Activated CD4-positive, CD25-positive, alpha-beta regulatory T cell treated with anti-CD3 and anti-CD28 coated beads, Interleukin-2, amount 50 U/mL, for 24 hours (primary cell): ENCODE data around the gene CACNG3.
"Not testable (repeated sequence)": the region's sequence is repeated elsewhere in the genome, so short reads cannot be mapped to it uniquely, and the experiment has no call there.

Source experiments
- ATAC-seq, 2 donors: fragments of 150-1000 bp; cut with Tn5 transposase; one replicate each; pipeline ENCODE4 v1.10.0; 2021; ENCODE audit warnings: mild to moderate bottlenecking in 1 of 2, moderate library complexity in 1 of 2

The CACNG3 gene

DNA sequence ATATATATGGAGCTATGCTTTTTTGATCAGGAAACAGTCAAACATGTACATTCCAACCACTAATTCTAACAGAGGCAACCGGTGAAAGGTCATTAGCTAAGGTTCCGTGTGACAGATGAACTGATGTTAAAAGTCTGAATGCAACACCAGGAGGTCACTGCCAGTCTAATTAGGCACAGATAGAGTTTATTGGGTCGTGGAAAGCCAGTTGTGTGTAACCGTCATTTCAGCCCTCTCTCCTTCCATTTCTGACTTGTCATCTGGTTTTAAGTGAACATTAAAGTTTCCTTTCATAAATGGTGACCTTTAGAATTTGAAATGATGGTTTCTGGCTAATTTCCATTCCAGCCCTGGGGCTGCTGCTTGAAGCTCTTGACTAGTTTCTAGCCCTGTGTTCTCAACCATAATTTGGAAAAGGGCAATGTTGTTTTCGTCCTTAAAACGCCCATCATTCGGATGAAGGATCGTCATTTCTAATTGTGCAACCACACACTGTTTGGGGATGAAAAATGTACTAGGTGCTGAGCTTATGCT lies 23.9 kb downstream of the CACNG3 start:
- no peak for ATAC-seq

DNA sequence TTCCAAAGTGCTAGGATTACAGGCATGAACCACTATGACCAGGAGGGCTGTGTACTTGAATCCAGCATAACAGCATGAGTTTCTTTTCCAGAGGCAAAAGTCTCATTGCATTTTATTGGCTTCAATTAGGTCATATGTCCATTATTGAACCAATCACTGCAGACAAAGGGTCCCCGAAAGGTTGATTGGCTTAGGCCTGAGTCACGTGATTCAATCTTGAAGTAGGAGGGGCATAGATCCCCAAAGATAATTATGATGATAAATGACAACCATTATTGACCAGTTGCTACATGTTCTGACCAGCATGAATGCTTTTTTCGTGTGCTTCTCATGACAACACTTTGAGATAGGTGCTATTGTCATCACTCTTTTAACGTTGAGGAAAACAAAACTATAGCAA lies 25.3 kb downstream of the CACNG3 start:
- no peak for ATAC-seq

DNA sequence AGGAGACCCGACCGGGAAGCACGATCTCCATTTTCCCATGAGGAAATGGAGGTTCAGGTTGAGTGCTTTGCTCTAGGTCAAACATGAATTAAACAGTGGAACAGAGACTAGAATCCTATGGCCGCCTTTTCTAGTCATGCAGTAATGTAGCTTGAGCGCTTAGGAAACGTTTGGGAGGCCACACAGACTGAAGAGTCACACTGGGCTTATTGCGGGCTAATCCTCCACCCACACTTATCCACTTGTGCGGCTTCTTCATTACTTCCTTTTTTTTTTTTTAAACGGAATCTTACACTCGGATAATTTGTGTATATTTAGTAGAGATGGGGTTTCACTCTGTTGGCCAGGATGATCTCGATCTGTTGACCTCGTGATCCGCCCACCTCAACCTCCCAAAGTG lies 26.0 kb downstream of the CACNG3 start:
- ATAC-seq, result no peak

DNA sequence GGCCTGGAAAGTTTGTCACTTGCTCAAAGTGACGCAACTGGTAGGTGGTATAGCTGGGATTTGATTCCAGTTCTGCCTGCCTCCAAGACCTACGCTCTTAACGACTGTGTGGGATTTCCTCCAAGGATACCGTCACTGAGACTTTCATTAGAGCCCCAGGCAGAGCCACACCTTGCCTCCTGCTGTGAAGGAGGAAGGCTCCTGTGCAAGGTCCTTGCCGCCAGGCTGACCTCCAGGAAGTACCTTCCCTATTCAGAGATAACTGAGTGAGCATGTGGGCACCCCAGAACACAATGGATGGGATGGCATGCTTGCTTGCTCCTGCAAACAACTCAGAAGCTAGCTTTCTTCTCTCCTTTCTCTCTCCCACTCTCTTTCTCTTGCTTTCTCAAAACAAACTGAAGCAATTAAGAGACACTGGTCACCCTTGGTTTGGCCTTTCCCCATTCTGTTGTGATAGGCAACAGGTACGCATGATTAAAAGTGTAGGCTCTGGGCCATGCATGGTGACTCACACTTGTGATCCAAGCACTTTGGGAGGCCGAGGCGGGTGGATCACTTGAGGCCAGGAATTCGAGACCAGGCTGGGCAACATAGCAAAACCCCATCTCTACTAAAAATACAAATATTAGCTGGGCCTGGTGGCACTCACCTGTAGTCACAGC lies 30.7 kb downstream of the CACNG3 start:
- no peak for ATAC-seq

DNA sequence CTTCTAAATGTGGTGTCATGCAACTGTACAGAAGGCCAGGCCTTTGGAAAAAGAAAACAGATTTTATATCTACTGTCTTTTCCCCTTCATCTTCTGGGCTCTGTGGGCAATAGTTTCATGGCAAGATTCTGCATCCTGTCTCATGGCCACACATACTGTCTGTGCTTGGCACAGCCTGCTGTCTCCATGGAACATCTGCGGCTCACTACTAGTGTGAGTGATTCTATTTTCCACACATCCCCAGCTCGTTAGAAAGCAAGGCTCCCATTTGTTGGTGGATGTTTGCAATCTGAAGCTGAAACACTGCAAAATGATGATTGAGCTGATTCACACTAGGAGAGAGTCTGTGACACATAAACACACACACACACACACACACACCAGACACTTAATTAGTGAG lies 32.4 kb downstream of the CACNG3 start:
- no peak for ATAC-seq

DNA sequence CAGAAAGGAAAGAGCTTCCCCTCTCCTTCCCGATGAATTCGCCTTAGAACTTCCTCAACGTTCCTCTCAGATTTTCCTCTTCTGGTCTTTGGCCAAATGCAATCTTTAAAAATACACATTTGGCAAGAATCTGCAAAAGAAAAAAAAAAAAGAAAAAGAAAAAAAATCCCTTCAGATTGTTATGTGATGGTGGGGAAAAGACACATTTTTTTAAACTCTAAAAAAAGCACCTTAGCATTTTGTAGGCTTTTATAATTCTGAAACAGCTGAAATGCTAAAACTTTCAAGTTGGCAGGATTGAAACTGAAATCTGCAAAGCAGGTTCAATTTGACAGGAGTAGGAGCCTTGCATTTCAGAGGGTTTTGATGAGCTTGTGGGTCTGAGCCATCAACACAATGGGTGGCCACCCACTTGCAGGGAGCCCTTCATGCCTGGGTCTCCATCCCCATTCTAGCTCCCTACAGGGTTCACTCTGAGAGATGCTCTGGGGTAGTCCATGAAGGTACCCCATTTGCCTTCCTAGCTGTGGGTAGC lies 33.1 kb downstream of the CACNG3 start:
- no peak for ATAC-seq

DNA sequence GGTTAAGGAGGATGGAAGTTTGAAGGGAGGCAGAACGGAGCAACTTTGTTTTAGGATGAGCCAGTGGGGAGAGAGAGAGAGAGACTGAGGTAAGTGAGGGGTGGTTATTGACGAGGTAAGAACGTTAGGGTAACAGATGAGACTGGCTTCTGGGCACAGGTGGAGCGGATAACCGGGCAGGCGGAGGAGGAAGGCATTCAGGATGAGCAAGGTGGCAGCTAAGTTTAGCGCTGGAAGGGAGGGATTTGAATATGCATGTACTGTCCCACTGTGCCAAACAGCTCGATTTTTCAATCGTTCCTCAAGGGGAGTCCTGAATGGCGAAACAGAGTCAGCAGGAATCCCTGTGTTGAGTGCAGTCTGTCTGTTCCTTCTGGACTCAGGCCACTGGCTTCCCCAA lies 35.8 kb downstream of the CACNG3 start:
- ATAC-seq, result no peak

DNA sequence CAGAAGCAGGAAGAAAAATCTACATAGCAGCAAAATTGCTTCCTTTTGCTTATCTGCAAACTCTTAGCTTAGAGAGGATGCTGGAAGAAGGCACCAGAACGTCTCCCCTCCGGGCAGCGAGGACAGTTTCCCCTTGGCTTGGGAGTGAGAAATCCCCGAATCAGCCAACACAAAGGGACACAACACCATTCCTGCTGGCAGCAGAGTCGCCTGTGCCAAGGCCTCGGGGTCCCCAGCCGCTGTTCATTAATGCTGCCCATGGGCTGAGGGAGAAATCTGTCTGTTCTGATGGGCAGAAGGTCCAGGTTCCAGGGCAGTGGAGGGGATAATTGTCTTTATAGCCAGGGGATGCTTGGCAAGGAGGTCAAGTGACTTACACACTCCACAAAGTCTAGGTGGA lies 38.0 kb downstream of the CACNG3 start:
- no peak for ATAC-seq

DNA sequence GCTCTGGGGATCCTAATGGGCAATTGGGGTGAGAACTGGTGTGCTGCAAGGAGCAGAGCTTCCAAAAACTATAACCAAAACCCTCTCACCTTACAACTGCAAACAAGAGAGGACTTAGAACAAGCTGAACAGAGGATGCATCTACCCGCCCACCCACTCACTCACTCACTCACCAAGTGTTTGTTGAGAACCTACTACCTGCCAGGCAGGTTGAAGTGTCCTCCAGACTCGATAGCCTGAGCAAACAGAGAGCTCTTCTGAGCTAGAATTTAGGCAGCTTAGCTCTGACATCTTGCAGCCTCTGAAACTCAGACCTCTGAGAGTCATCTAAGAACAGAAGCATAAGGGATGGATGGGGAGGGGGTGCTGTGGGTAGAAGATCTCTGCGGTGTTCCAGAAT lies 41.2 kb downstream of the CACNG3 start:
- no peak for ATAC-seq

DNA sequence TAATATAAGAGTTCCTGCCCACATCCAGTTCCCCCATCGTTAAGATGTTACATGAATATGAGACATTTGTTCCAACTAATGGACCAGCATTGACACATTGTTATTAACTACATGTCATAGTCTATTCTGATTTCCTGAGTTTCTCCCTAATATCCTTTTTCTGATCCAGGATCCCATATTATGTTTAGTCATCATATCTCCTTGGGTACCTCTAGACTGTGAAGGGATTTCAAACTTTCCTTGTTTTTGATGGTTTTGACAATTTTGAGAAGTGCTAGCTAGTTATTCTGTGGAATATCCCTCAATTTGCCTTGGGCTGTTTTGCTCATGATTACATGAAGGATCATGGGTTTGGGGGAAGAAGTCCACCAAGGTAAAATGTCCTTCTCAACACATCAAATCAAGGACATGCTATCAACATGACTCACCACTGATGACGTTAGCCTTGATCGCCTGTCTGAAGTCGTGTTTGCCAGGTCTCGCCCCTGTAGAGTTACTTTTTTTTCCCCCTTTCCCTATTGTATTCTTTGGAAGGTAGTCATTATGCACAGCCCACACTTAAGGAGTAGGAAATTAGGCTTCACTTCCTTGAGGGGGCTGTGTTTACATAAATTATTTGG lies 42.5 kb downstream of the CACNG3 start:
- no peak for ATAC-seq

DNA sequence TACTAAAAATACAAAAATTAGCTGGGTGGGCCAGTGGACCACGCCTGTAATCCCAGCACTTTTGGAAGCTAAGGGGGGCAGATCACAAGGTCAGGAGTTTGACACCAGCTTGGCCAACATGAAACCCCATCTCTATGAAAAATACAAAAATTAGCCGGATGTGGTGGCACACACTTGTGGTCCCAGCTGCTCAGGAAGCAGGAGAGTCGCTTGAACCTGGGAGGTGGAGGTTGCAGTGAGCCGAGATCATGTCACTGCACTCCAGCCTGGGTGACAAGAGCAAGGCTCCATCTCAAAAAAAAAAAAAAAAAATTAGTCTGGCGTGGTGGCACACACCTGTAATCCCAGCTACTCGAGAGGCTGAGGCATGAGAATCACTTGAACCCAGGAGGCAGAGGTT lies 44.6 kb downstream of the CACNG3 start:
- not testable (repeated sequence) for ATAC-seq

DNA sequence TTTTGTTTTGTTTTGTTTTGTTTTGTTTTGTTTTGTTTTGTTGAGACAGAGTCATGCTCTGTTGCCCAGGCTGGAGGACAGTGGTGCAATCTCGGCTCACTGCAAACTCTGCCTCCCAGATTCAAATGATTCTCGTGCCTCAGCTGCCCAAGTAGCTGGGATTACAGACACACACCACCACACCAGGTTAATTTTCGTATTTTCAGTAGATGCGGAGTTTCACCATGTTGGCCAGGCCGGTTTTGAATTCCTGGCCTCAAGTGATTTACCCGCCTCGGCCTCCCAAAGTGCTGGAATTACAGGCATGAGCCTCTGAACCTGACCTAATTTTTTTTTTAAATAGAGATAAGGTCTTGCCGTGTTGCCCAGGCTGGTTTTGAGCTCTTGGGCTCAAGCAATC lies 46.5 kb downstream of the CACNG3 start:
- ATAC-seq, result no peak

DNA sequence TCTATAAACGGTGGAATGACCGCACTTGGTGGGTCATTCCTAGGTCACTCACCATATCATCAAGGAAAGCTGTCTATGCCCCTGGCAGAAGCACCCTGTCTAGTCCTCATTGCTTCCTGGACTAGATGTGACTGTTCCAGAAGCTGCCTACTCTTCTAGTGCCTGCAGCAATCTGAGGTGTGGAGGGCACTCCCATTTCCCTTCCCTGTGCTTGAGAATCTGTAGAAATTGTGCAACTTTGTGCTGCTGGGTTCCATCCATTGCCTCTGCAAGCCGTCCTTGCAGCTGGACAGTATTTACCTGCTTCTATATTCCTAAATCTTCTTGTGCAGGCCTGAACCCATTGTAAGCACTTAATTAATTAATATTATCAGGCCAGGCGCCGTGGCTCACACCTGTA lies 52.1 kb downstream of the CACNG3 start:
- no peak for ATAC-seq

DNA sequence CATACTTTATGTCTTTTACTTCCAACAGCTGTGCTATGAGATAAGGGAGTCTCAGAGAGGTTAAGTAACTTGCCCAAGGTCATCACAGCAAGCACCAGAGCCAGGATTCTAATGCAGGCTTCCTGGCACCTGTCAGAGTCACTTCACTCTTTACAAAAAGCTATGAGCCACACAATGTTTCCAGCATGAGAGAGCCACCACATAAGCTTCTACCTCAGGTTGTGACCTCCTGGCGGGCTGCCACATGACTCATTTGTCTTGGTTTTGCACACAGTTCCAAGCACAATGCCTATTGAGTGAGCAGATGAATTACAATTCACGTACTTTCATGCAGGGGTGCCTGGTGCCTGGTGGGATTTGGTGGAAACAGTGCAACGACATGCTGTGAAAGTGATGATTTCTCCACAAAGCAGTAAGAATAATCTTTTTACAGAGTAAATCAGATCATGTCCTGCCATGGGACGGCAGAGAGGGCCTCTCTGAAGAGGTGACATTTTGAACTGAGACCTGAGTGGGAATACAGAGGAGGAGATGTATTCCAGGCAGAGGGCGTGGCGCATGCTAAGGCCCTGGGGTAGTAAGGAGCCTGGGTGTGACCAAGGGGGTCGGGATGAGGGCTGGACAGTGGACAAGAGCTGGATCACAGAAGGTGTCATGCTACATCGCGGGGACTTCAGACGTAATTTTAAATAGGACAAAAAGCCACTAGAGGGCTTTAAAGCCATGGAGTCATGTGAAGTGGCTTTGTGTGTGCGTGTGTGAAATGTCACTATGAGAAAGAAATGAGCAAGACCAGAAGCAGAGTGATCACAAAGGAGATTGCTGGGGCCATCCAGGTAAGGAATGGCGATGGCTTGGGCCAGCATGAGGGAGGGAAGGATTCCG lies 53.4 kb downstream of the CACNG3 start:
- no peak for ATAC-seq

DNA sequence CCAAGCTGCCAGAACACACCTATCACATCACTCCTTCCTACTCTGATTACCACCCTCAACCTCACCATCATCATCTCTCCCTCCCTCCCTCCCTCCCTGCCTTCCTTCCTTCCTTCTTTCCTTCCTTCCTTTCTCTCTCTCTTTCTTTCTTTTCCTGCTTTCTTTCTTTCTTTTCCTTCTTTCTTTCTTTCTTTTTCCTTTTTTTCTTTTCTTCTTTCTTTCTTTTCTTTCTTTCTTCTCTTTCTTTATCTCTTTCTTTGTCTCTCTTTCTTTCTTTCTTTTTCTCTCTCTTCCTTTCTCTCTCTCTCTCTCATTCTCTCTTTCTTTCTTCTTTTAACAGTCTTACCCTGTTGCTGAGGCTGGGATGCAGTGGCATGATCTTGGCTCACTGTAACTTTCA lies 59.2 kb downstream of the CACNG3 start:
- no peak for ATAC-seq

DNA sequence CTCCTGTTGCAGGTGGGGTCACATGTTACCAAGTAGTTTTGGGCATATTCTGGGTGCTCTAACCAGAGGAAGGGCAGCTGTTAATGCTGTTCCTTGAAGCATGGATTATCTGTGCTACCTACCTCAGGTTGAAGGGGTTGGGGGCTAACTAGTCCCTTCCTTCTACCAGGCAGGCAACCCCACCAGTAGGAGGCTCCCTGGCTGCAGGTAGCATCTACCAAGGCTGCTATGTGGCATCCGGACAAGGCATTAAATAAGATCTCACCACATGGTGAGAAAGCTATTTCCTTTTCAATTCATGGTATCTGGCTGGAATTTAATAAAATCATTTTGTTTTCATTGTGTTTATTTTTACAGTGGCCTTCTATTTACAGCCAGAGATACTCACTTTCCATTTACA lies 62.5 kb downstream of the CACNG3 start:
- ATAC-seq, result no peak

DNA sequence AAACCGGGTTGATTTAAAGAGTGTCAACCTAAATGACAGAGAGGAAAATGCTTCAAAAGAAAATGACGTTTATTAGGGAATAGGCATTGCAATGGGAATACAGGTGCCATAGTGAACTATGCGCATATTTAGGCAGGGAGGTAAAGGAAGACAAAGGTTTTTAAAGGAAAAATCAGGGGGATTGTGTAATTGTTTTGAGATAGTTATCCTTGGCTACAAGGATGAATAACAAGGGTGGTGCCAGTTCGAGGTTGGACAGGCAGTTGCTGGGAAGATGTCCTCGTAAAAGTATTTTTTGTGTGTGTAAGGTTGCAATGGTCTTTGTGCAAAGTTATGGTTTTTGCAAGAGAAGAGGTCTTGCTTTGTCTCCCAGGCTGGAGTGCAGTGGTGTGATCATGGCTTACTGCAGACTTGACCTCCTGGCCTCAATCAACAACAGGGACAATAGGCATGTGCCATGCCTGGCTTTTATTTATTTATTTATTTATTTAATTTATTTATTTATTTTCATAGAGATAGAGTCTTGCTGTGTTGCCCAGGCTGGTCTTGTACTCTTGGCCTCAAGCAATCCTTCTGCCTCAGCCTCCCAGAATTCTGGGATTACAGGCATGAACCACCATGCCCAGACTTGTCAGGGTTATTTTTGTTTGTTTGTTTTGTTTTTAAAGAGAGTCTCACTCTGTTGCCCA lies 63.1 kb downstream of the CACNG3 start:
- ATAC-seq, result no peak

DNA sequence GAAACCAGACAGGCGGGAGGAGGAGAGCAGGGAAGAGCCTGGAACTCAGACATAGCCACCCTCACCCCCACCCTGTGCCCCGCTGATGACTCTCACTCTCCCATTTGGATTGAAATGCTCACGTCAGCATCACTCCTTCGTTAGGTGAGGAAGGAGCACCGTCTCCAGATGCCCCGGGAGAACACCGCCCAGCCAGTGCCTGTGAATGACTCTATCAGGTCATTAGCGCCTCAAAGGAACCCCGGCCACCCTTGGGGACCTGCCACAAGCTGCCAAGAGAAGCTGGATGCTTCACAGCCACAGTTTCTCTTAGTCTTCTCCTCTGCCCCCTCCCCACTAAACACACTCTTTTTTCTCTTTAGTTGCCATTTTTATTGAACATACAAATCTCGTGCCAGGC lies 66.0 kb downstream of the CACNG3 start:
- no peak for ATAC-seq

DNA sequence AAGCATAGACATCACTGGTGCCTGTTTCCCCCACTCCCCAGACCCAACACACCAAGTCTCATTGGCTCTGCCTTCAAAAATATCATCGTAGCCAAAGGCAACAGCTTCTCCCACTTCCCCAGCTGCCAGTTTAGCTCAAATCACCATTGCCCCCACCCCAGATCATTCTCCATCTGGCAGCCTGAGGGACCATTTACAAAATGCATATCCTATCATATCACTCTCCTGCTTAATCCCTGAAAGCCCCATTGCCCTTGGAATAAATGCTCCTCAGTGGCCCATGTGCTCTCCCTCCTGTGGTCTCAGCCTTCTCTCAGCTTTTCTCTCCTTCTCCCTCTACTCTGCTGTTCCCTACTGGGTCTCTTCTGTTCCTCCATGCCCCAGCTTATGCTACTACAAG lies 68.3 kb downstream of the CACNG3 start:
- ATAC-seq, result no peak

DNA sequence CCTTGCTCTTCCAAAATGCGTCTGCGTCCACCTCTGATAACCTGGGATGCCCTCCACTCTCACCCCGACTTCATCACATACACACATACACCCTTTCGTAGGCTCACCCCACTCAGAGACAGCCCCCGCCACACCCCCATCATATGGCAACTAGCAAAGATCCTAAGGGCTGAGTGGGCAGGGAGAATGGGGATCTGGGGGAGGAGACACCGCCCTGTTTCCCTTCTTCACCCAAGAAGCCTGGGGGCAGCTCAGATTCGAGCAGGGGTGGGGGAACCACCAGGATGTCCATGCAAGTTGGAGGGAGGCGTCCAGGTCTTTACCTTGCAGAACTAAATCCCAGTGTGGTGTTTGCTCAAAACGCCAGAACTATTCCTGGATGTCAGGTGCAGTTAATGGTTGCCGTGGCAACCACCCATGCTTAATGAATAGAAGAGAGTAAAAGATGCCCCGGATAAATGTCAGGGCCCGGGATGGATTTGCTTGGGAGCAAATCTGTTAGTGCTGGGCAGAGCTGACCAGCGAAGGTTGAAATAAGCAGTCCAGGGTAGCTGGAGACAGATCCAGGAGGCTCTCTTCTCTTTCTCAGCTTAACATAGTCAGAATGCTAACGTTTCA lies 72.8 kb downstream of the CACNG3 start:
- ATAC-seq, result no peak

DNA sequence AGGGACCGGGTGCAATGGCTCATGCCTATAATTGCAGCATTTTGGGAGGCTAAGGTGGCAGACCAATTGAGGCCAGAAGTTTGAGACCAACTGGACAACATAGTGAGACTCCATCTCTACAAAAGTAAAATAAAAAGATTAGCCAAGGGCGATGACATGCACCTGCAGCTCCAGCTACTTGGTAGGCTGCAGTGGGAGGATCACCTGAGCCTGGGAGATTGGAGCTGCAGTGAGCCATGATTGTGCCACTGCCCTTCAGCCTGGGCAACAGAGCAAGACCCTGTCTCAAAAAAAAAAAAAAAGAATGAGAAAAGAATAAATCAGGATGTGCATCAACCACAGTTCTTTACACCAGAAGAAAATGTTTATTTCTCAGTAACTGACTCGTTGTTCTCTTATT lies 76.0 kb downstream of the CACNG3 start:
- no peak for ATAC-seq

DNA sequence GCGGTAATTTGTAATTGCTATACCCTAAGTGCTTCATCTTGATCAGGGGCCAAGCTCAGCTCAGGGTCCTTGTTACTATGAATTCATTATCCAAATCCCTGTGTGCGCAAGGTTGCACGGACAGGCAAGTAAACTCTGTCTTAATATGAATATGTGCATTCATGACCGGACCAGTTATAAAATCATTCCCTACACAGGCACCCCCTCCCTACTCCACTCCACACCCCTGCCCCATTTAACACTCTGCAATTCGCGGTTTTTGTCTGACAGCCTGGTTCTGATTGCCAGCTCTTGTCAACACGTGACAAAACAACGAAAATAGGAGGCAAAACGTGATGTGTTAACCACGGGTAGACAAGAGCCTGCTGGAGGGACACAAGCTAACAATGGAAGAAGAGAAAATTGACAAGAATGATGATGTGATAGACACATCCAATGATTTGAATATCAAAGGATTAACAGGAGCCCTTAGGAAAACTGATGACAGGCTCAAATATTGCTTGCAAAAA lies 76.5 kb downstream of the CACNG3 start:
- ATAC-seq, result no peak
